Keratinocyte (primary cell): Measurements from ENCODE around the gene IL12RB2. TPM values are rescaled to one million over a fixed set of nuclear protein-coding genes. Genes with fewer than 3 reads are reported as not detected.

Experiments
- DNase-seq: peaks from one replicate; pipeline ENCODE4 v3.0.0-alpha.2; 2011; ENCODE audit warnings: low read depth, missing footprints, low spot score
- FAIRE-seq: peaks from 2 replicates; lab custom pipeline; 2011; peaks lifted over from hg19 to GRCh38; lab: Jason Lieb, UNC
- H2AFZ ChIP-seq: 2 replicates; pipeline ENCODE4 v1.6.0; 2012; ENCODE audit warnings: low read length, control low read depth, inconsistent platforms; ENCODE audit not compliant: control insufficient read depth
- H3K27ac ChIP-seq: 2 replicates; pipeline ENCODE4 v1.5.1; 2011; ENCODE audit warnings: low read length; ENCODE audit not compliant: control insufficient read depth, insufficient read depth
- H3K27me3 ChIP-seq: 3 replicates; pipeline ENCODE4 v1.6.0; 2011; ENCODE audit warnings: low read length; ENCODE audit not compliant: control insufficient read depth, insufficient read depth; ENCODE audit errors: extremely low read depth
- H3K36me3 ChIP-seq, 2 experiments: 2 replicates in 1 of 2; 3 replicates in 1 of 2; pipeline ENCODE4 v1.5.1; 2011; ENCODE audit warnings: low read length in 2 of 2, mild to moderate bottlenecking in 1 of 2; ENCODE audit not compliant: control insufficient read depth in 2 of 2, insufficient read depth in 2 of 2; ENCODE audit errors: extremely low read depth in 1 of 2
- H3K4me1 ChIP-seq: 3 replicates; pipeline ENCODE4 v1.5.1; 2011; ENCODE audit warnings: low read length; ENCODE audit not compliant: control insufficient read depth, insufficient read depth; ENCODE audit errors: extremely low read depth
- H3K4me2 ChIP-seq: 3 replicates; pipeline ENCODE4 v1.6.0; 2011; ENCODE audit warnings: low read depth, low read length; ENCODE audit not compliant: control insufficient read depth, insufficient read depth; ENCODE audit errors: extremely low read depth
- H3K4me3 ChIP-seq, 3 experiments: fragments of 200-600 bp in 1 of 3; sonication (generic) in 1 of 3; 2 replicates in 2 of 3; 3 replicates in 1 of 3; pipeline ENCODE4 v1.5.1; 2011 to 2016; ENCODE audit warnings: low read length in 3 of 3, mild to moderate bottlenecking in 3 of 3, control low read depth in 2 of 3, inconsistent platforms in 1 of 3, low read depth in 1 of 3, mixed read lengths in 1 of 3, mixed run types in 1 of 3, moderate library complexity in 1 of 3; ENCODE audit not compliant: control insufficient read depth in 2 of 3, insufficient read depth in 2 of 3; ENCODE audit errors: extremely low read depth in 1 of 3
- H3K79me2 ChIP-seq: 2 replicates; pipeline ENCODE4 v1.6.0; 2012; ENCODE audit warnings: low read length; ENCODE audit not compliant: control insufficient read depth, insufficient read depth
- H3K9ac ChIP-seq: 3 replicates; pipeline ENCODE4 v1.6.0; 2011; ENCODE audit warnings: low read length; ENCODE audit not compliant: control insufficient read depth, insufficient read depth; ENCODE audit errors: extremely low read depth
- H3K9me1 ChIP-seq: 3 replicates; pipeline ENCODE4 v1.6.0; 2011; ENCODE audit warnings: low read length; ENCODE audit not compliant: control insufficient read depth, insufficient read depth; ENCODE audit errors: extremely low read depth
- H3K9me3 ChIP-seq: 2 replicates; pipeline ENCODE4 v1.5.1; 2012; ENCODE audit warnings: low read depth, low read length; ENCODE audit not compliant: control insufficient read depth
- H4K20me1 ChIP-seq: 3 replicates; pipeline ENCODE4 v1.6.0; 2011; ENCODE audit warnings: low read length; ENCODE audit not compliant: control insufficient read depth, insufficient read depth; ENCODE audit errors: extremely low read depth
- EZH2 ChIP-seq: IDR thresholded peaks from one replicate; pipeline ENCODE4 v1.6.1; 2012; ENCODE audit warnings: inconsistent platforms, mild to moderate bottlenecking, low read length, moderate library complexity
- dilution Hi-C: fragments of 300-500 bp; cut with MboI; formaldehyde crosslinking; loops from one replicate; pipeline ENCODE4 v1.7.0; 2020; ENCODE audit warnings: low sequenced_read_pairs; ENCODE audit not compliant: extremely low pct_ligation_motif_present
- polyA plus RNA-seq, 5 experiments: library from polyadenylated mRNA; depleted of rRNA in 3 of 5; stranded (reverse) in 3 of 5; stranded (forward) in 1 of 5; unstranded in 1 of 5; fragments of >200 nt; gene quantifications; 1 replicate in 1 of 5; 2 replicates in 3 of 5; 3 replicates in 1 of 5; pipeline versions ENCODE4 v1.2.1 to v1.2.3, GENCODE V29; 2011 to 2012; ENCODE audit warnings: missing spikeins in 2 of 5, low read depth in 1 of 5, low replicate concordance in 1 of 5
- TF ChIP-seq, protein P1 (sequence below), 3 experiments: IDR thresholded peaks in 1 of 3; conservative IDR thresholded peaks in 1 of 3; optimal IDR thresholded peaks in 1 of 3; 2 replicates in 2 of 3; 3 replicates in 1 of 3; pipeline versions ENCODE3 to v1.5.1; 2011; ENCODE audit warnings: low read length in 3 of 3, mild to moderate bottlenecking in 3 of 3, moderate library complexity in 2 of 3, control low read depth in 1 of 3, inconsistent platforms in 1 of 3; ENCODE audit not compliant: insufficient read depth in 2 of 3; ENCODE audit errors: extremely low read depth in 1 of 3

Gene IL12RB2
- polyA plus RNA-seq, 1 donor (not counting 4 experiments of a cell fraction or from before 2014, with no cell fraction given), result 0.63 TPM

GRCh38 chr1:67346982-67347381, 39.3 kb downstream of the IL12RB2 start:
- H3K9me1 ChIP-seq, result no peaks in the 10 kb centered on the region
- peaks cover 46% of the 10 kb centered on the region for H3K4me1 ChIP-seq

DNA sequence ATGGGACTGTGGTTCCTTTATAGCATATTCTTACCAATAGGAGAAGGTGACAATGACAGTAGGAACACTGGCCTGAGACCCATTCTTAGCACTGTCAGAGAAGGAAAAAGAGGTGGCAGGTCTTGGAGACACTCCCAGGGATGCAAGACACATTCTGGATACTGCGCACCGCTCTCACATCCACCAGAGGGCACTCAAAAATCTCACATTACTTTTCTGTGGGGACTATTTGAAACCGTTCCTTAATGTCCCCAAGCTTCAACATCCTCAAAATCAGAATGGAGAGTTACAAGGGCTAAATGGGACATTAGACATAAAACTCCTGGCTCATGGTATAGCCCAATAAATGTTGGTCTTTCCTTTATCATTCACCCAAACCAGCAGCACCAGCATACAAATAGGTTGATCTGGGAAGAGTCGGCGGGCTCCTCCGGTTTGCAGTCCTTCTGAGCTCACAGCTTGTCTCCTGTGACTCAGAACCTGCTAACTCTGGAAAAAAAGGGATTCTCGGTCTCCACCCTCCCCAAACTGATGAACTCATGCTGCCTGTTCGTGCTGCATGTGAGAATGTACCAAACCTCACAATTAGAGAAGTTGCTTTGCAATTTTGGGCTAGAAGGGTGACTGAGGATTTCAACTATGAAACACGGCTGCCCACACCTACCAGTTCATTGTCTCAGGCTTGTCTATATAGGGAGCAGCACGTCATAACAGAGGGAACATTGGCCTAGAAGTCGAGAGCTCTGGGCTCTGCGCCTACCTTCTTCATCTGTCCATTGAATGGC, 40.2 kb downstream of the IL12RB2 start:
- no peaks in the 10 kb centered on the region for H3K9me3 ChIP-seq
- H3K27me3 ChIP-seq, result no peaks in the 10 kb centered on the region
- peaks cover 50% of the 10 kb centered on the region for H3K4me1 ChIP-seq
- TF ChIP-seq, protein P1, sequence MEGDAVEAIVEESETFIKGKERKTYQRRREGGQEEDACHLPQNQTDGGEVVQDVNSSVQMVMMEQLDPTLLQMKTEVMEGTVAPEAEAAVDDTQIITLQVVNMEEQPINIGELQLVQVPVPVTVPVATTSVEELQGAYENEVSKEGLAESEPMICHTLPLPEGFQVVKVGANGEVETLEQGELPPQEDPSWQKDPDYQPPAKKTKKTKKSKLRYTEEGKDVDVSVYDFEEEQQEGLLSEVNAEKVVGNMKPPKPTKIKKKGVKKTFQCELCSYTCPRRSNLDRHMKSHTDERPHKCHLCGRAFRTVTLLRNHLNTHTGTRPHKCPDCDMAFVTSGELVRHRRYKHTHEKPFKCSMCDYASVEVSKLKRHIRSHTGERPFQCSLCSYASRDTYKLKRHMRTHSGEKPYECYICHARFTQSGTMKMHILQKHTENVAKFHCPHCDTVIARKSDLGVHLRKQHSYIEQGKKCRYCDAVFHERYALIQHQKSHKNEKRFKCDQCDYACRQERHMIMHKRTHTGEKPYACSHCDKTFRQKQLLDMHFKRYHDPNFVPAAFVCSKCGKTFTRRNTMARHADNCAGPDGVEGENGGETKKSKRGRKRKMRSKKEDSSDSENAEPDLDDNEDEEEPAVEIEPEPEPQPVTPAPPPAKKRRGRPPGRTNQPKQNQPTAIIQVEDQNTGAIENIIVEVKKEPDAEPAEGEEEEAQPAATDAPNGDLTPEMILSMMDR (optimal IDR thresholded peaks at IDR 0.05 in 1 of 3, IDR thresholded peaks at IDR 0.05 in 1 of 3, conservative IDR thresholded peaks at IDR 0.05 in 1 of 3; ENCODE audit: extremely low read depth in 1 of 3, insufficient read depth in 2 of 3, low read length in 3 of 3), result peak; percentile 77 to 88 (median 84)
- TF ChIP-seq EZH2, result no peak
- DNase-seq (peak; percentile 81), FAIRE-seq (peak; percentile 87)
- peak overlapping the region; percentile 24 for H3K9ac ChIP-seq
- no peaks in the 10 kb centered on the region for H4K20me1 ChIP-seq
- dilution Hi-C loops, result no loop called here
- no peaks in the 10 kb centered on the region for H3K79me2 ChIP-seq
- peak overlapping the region; percentile 80 for H2AFZ ChIP-seq
- H3K27ac ChIP-seq, result peak overlapping the region; percentile 81
- H3K9me1 ChIP-seq, result no peaks in the 10 kb centered on the region
- H3K4me3 ChIP-seq, result peak overlapping the region in 2 of 3 experiments; percentile 12 to 41
- H3K36me3 ChIP-seq, result no peaks in the 10 kb centered on the region
- H3K4me2 ChIP-seq, result peak overlapping the region; percentile 73

More at GRCh38 chr1:67346982-67347381, 39.3 kb downstream of the IL12RB2 start:
- dilution Hi-C loops, result no loop called here
- no peak overlapping the region for H3K9ac ChIP-seq
- H3K36me3 ChIP-seq, result no peaks in the 10 kb centered on the region
- no peak for DNase-seq
- H4K20me1 ChIP-seq, result no peaks in the 10 kb centered on the region
- H2AFZ ChIP-seq, result no peak overlapping the region
- no peaks in the 10 kb centered on the region for H3K79me2 ChIP-seq
- no peak for FAIRE-seq
- no peak overlapping the region for H3K4me3 ChIP-seq
- no peaks in the 10 kb centered on the region for H3K9me3 ChIP-seq
- no peak for TF ChIP-seq EZH2
- no peaks in the 10 kb centered on the region for H3K27me3 ChIP-seq
- H3K4me2 ChIP-seq, result no peak overlapping the region
- no peak overlapping the region for H3K27ac ChIP-seq
